Retina (tissue), 1 donor: ENCODE measurements around the gene PSMD12.
"Not testable (repeated sequence)": the region's sequence is repeated elsewhere in the genome, so short reads cannot be mapped to it uniquely, and the experiment has no call there.

Experiments
- DNase-seq: peaks from one replicate; pipeline ENCODE4 v3.0.0-alpha.2; 2016

Gene PSMD12

GRCh38 chr17:67353161-67353560 lies 13.2 kb downstream of the PSMD12 start:
- DNase-seq = no peak

- DNase-seq = no peak
Observed at GRCh38 chr17:67349420-67349819, 17.0 kb downstream of the PSMD12 start.

GRCh38 chr17:67347826-67348225 lies 18.6 kb downstream of the PSMD12 start:
- DNase-seq = no peak

- no peak for DNase-seq
Observed at GRCh38 chr17:67343237-67343636, 23.1 kb downstream of the PSMD12 start.

GRCh38 chr17:67338353-67338752 lies 28.0 kb downstream of the PSMD12 start:
- DNase-seq = not testable (repeated sequence)

- no peak for DNase-seq
Observed at GRCh38 chr17:67336859-67337258, 29.5 kb downstream of the PSMD12 start.

GRCh38 chr17:67335245-67335835 lies 31.0 kb downstream of the PSMD12 start:
- DNase-seq = no peak

- not testable (repeated sequence) for DNase-seq
Observed at GRCh38 chr17:67332162-67332508, 34.2 kb downstream of the PSMD12 start.

- DNase-seq = not testable (repeated sequence)
Observed at GRCh38 chr17:67331381-67332161, 34.8 kb downstream of the PSMD12 start.

GRCh38 chr17:67328026-67328425 lies 38.4 kb downstream of the PSMD12 start:
- DNase-seq = no peak

- DNase-seq = not testable (repeated sequence)
Observed at GRCh38 chr17:67326959-67327745, 39.2 kb downstream of the PSMD12 start.

GRCh38 chr17:67326440-67326839 lies 39.9 kb downstream of the PSMD12 start:
- DNase-seq = no peak

- DNase-seq = no peak
Observed at GRCh38 chr17:67324330-67324729, 42.0 kb downstream of the PSMD12 start.

GRCh38 chr17:67323445-67323844 lies 42.9 kb downstream of the PSMD12 start:
- no peak for DNase-seq

GRCh38 chr17:67322042-67322787 lies 44.2 kb downstream of the PSMD12 start:
- DNase-seq = no peak

GRCh38 chr17:67321486-67321885 lies 44.9 kb downstream of the PSMD12 start:
- DNase-seq = not testable (repeated sequence)

- DNase-seq = no peak
Observed at GRCh38 chr17:67316781-67317180, 49.6 kb downstream of the PSMD12 start.

- no peak for DNase-seq
Observed at GRCh38 chr17:67315865-67316264, 50.5 kb downstream of the PSMD12 start.

GRCh38 chr17:67312265-67312664 lies 54.1 kb downstream of the PSMD12 start:
- DNase-seq = no peak

GRCh38 chr17:67311575-67311974 lies 54.8 kb downstream of the PSMD12 start:
- no peak for DNase-seq

GRCh38 chr17:67310406-67310805 lies 56.0 kb downstream of the PSMD12 start:
- no peak for DNase-seq

GRCh38 chr17:67305446-67306235 lies 60.7 kb downstream of the PSMD12 start:
- not testable (repeated sequence) for DNase-seq
